Upper lobe of right lung (tissue), 1 donor: ENCODE data around the gene TMEM255B. TPM values are rescaled to one million over a fixed set of nuclear protein-coding genes. Genes with fewer than 3 reads are reported as not detected.
"Not testable (repeated sequence)": the region's sequence is repeated elsewhere in the genome, so short reads cannot be mapped to it uniquely, and the experiment has no call there.

ENCODE experiments used
- ATAC-seq: fragments of 200-7000 bp; cut with Tn5 transposase; one replicate; pipeline ENCODE4 v1.9.1; 2020; ENCODE audit warnings: mild to moderate bottlenecking, moderate library complexity
- DNase-seq: peaks from one replicate; pipeline ENCODE4 v3.0.0-alpha.2; 2020
- H3K27ac ChIP-seq: fragments of 200-600 bp; one replicate; pipeline ENCODE4 v1.8.0; 2022
- H3K27me3 ChIP-seq: fragments of 200-600 bp; one replicate; pipeline ENCODE4 v1.8.0; 2022; ENCODE audit warnings: mild to moderate bottlenecking
- H3K36me3 ChIP-seq: fragments of 200-600 bp; one replicate; pipeline ENCODE4 v1.8.0; 2022
- H3K4me1 ChIP-seq: fragments of 200-600 bp; one replicate; pipeline ENCODE4 v1.8.0; 2022
- H3K4me3 ChIP-seq: fragments of 200-600 bp; one replicate; pipeline ENCODE4 v1.8.0; 2022; ENCODE audit warnings: mild to moderate bottlenecking
- H3K9me3 ChIP-seq: fragments of 200-600 bp; one replicate; pipeline ENCODE4 v1.8.0; 2022
- intact Hi-C: fragments of 100-400 bp; cut with DNase I; formaldehyde crosslinking; loops from one replicate; pipeline ENCODE4 v1.11.0; 2022
- total RNA-seq: library from RNA; stranded (reverse); fragmentation: NEBNext Ultra II Directional; extraction: Animal tissue kit (Norgen Biotek cat#: 25700); gene quantifications from one replicate; pipeline ENCODE4 v1.2.1, GENCODE V29; 2021
- TF ChIP-seq, protein P1 (sequence below): fragments of 200-600 bp; IDR thresholded peaks from one replicate; pipeline ENCODE4 v1.8.0; 2022; ENCODE audit warnings: antibody characterized with exemption
- donor health status: DM: no; HTN: yes; CAD: no; lungs with severe emphysema.

The TMEM255B gene
- total RNA-seq, 1 donor from 2014 or later, result 43.6 TPM

DNA sequence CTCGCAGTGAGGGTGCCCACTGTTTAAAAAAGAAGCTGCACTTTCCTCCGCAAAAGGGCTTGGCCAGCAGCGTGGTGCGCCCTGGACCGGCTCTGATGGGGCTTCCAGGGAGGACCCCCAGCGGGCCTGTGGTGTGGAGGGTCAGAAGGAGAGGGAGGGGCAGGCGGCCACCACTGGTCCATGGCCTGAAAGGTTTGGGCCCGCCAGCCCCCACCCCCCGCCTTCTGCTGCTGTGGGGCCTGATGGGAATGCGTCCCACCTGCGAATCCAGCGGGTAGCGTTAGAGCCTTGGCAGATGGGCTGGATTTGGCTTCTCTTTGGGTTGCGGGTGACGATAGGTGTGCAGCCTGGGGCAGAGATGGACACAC is 34.7 kb downstream of the TMEM255B start:
- Histone ChIP-seq H3K4me3 (no peak overlapping the region), H3K9me3 (no peaks in the 10 kb centered on the region), H3K27me3 (no peaks in the 10 kb centered on the region), H3K4me1 (no peaks in the 10 kb centered on the region), H3K36me3 (no peaks in the 10 kb centered on the region), H3K27ac (no peak overlapping the region)
- ATAC-seq (no peak), DNase-seq (peak; percentile 49)
- TF ChIP-seq, protein P1, sequence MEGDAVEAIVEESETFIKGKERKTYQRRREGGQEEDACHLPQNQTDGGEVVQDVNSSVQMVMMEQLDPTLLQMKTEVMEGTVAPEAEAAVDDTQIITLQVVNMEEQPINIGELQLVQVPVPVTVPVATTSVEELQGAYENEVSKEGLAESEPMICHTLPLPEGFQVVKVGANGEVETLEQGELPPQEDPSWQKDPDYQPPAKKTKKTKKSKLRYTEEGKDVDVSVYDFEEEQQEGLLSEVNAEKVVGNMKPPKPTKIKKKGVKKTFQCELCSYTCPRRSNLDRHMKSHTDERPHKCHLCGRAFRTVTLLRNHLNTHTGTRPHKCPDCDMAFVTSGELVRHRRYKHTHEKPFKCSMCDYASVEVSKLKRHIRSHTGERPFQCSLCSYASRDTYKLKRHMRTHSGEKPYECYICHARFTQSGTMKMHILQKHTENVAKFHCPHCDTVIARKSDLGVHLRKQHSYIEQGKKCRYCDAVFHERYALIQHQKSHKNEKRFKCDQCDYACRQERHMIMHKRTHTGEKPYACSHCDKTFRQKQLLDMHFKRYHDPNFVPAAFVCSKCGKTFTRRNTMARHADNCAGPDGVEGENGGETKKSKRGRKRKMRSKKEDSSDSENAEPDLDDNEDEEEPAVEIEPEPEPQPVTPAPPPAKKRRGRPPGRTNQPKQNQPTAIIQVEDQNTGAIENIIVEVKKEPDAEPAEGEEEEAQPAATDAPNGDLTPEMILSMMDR, result no peak
- intact Hi-C loops, result no loop called here

- no peaks in the 10 kb centered on the region for H3K36me3 ChIP-seq
- TF ChIP-seq, protein P1, result no peak
- no peaks in the 10 kb centered on the region for H3K9me3 ChIP-seq
- intact Hi-C loops, result no loop called here
- H3K27ac ChIP-seq, result no peak overlapping the region
- ATAC-seq (no peak), DNase-seq (peak; percentile 55)
- no peak overlapping the region for H3K4me3 ChIP-seq
- H3K4me1 ChIP-seq, result no peaks in the 10 kb centered on the region
- H3K27me3 ChIP-seq, result no peaks in the 10 kb centered on the region
Measured at GRCh38 chr13:113794086-113794485, 35.1 kb downstream of the TMEM255B start.

DNA sequence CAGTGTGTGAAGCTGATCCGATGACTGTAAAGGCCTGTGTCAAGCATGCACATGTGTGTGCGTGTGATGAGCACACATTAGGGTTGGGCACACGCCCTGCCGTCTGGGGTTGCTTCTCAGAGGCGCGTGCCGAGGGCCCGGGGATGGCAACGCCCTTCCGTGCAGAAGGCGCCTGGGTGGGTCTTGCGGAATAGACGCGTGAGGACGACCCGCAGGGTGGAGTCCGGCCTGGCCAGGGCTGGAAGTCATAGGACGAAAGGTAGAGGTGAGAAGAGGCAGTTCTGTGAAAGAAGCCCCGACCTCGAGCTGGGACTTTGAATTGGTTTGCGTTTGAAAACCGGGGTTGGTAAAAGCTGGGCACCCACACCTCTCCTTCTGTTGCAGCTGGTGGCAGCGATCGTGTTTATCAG is 35.7 kb downstream of the TMEM255B start:
- ATAC-seq, result no peak
- Histone ChIP-seq H3K9me3 (no peaks in the 10 kb centered on the region), H3K36me3 (no peaks in the 10 kb centered on the region), H3K4me1 (no peaks in the 10 kb centered on the region), H3K27ac (no peak overlapping the region), H3K27me3 (no peaks in the 10 kb centered on the region), H3K4me3 (no peak overlapping the region)
- TF ChIP-seq, protein P1, result no peak
- DNase-seq, result peak; percentile 54
- intact Hi-C loops, result no loop called here

DNA sequence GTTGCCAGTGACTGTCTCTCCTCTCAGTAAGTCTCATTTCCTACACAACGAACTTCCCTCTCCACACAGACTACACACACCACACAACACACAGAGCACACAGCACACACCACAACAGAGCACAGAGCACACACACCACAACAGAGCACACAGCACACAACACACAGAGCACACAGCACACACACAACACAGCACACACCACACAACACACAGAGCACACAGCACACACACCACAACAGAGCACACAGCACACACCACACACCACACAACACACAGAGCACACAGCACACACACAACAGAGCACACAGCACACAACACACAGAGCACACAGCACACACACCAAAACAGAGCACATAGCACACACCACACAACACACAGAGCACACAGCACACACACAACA is 36.3 kb downstream of the TMEM255B start:
- H3K36me3 ChIP-seq, ATAC-seq, H3K27ac ChIP-seq, H3K4me1 ChIP-seq, H3K9me3 ChIP-seq, H3K27me3 ChIP-seq, H3K4me3 ChIP-seq, intact Hi-C loops: not testable (repeated sequence)
- peak; percentile 6 for DNase-seq

GRCh38 chr13:113796211-113796963 is 37.4 kb downstream of the TMEM255B start:
- H3K4me1 ChIP-seq, result no peaks in the 10 kb centered on the region
- intact Hi-C loops, result no loop called here
- TF ChIP-seq, protein P1, result no peak
- no peaks in the 10 kb centered on the region for H3K36me3 ChIP-seq
- no peaks in the 10 kb centered on the region for H3K9me3 ChIP-seq
- H3K4me3 ChIP-seq, result no peak overlapping the region
- no peak overlapping the region for H3K27ac ChIP-seq
- peak; percentile 43 for DNase-seq
- ATAC-seq, result no peak
- H3K27me3 ChIP-seq, result no peaks in the 10 kb centered on the region

- DNase-seq, result peak; percentile 65
- intact Hi-C loops, result no loop called here
- Histone ChIP-seq H3K27me3 (no peaks in the 10 kb centered on the region), H3K9me3 (no peaks in the 10 kb centered on the region), H3K4me1 (peaks cover 3% of the 10 kb centered on the region), H3K27ac (no peak overlapping the region), H3K4me3 (no peak overlapping the region), H3K36me3 (no peaks in the 10 kb centered on the region)
- TF ChIP-seq, protein P1, result no peak
- no peak for ATAC-seq
Measured at GRCh38 chr13:113796964-113797676, 38.1 kb downstream of the TMEM255B start.
